Activated CD4-positive, alpha-beta T cell treated with anti-CD3 and anti-CD28 coated beads, Interleukin-2, amount 10 ng/mL, durations not matched to agents 24 days and 14 days (primary cell): ENCODE data around the gene EIPR1. TPM values are rescaled to one million over a fixed set of nuclear protein-coding genes. Genes with fewer than 3 reads are reported as not detected.
"Not testable (repeated sequence)": the region's sequence is repeated elsewhere in the genome, so short reads cannot be mapped to it uniquely, and the experiment has no call there.

Experiments used
- DNase-seq: peaks from one replicate; pipeline ENCODE4 v3.0.0; 2022
- H3K27ac Mint-ChIP-seq: one replicate; pipeline ENCODE4 v1.8.0; 2022; ENCODE audit warnings: mild to moderate bottlenecking, mixed read lengths
- H3K27me3 Mint-ChIP-seq: one replicate; pipeline ENCODE4 v1.8.0; 2022; ENCODE audit warnings: mixed read lengths
- H3K36me3 Mint-ChIP-seq: one replicate; pipeline ENCODE4 v1.8.0; 2022; ENCODE audit warnings: low read depth, mild to moderate bottlenecking, mixed read lengths
- H3K4me1 Mint-ChIP-seq: one replicate; pipeline ENCODE4 v1.8.0; 2021; ENCODE audit warnings: mixed read lengths
- H3K4me3 Mint-ChIP-seq: one replicate; pipeline ENCODE4 v1.8.0; 2022; ENCODE audit warnings: mild to moderate bottlenecking, moderate library complexity, mixed read lengths
- H3K9me3 Mint-ChIP-seq: one replicate; pipeline ENCODE4 v1.8.0; 2021; ENCODE audit warnings: mixed read lengths
- intact Hi-C: fragments of 100-400 bp; cut with micrococcal nuclease; formaldehyde crosslinking; loops from one replicate; pipeline ENCODE4 v1.15.1; 2023
- total RNA-seq: library from RNA; stranded (reverse); gene quantifications from 2 replicates; pipeline ENCODE4 v1.2.3, GENCODE V29; 2022

EIPR1 gene
- total RNA-seq, 1 donor from 2014 or later, result 52.1 TPM

GRCh38 chr2:3361518-3362389 lies 15.9 kb downstream of the EIPR1 start:
- no peaks in the 10 kb centered on the region for H3K9me3 Mint-ChIP-seq
- intact Hi-C loops, result no loop called here
- H3K27me3 Mint-ChIP-seq, result no peaks in the 10 kb centered on the region
- no peaks in the 10 kb centered on the region for H3K36me3 Mint-ChIP-seq
- H3K27ac Mint-ChIP-seq, result peak overlapping the region; percentile 17
- no peak for DNase-seq
- no peak overlapping the region for H3K4me3 Mint-ChIP-seq
- H3K4me1 Mint-ChIP-seq, result peaks cover 26% of the 10 kb centered on the region

- H3K27ac Mint-ChIP-seq, result no peak overlapping the region
- DNase-seq, result no peak
- H3K27me3 Mint-ChIP-seq, result no peaks in the 10 kb centered on the region
- peaks cover 19% of the 10 kb centered on the region for H3K36me3 Mint-ChIP-seq
- peaks cover 5% of the 10 kb centered on the region for H3K9me3 Mint-ChIP-seq
- H3K4me3 Mint-ChIP-seq, result no peak overlapping the region
- peaks cover 23% of the 10 kb centered on the region for H3K4me1 Mint-ChIP-seq
- intact Hi-C loops, result no loop called here
Measured at GRCh38 chr2:3357926-3358325, 19.7 kb downstream of the EIPR1 start.

- H3K9me3 Mint-ChIP-seq, intact Hi-C loops, H3K27me3 Mint-ChIP-seq, DNase-seq, H3K4me3 Mint-ChIP-seq, H3K27ac Mint-ChIP-seq: not testable (repeated sequence)
- peaks cover 19% of the 10 kb centered on the region for H3K4me1 Mint-ChIP-seq
- peaks cover 23% of the 10 kb centered on the region for H3K36me3 Mint-ChIP-seq
Measured at GRCh38 chr2:3357446-3357845, 20.2 kb downstream of the EIPR1 start.

- peaks cover 9% of the 10 kb centered on the region for H3K9me3 Mint-ChIP-seq
- no peak overlapping the region for H3K27ac Mint-ChIP-seq
- H3K4me1 Mint-ChIP-seq, result peaks cover 15% of the 10 kb centered on the region
- intact Hi-C loops, result no loop called here
- no peak overlapping the region for H3K4me3 Mint-ChIP-seq
- no peaks in the 10 kb centered on the region for H3K27me3 Mint-ChIP-seq
- DNase-seq, result no peak
- H3K36me3 Mint-ChIP-seq, result peaks cover 27% of the 10 kb centered on the region
Measured at GRCh38 chr2:3356799-3357198, 20.8 kb downstream of the EIPR1 start.

- H3K27me3 Mint-ChIP-seq, result no peaks in the 10 kb centered on the region
- peaks cover 35% of the 10 kb centered on the region for H3K36me3 Mint-ChIP-seq
- H3K4me1 Mint-ChIP-seq, result peaks cover 10% of the 10 kb centered on the region
- no peak overlapping the region for H3K4me3 Mint-ChIP-seq
- DNase-seq, result no peak
- intact Hi-C loops, result no loop called here
- H3K27ac Mint-ChIP-seq, result no peak overlapping the region
- H3K9me3 Mint-ChIP-seq, result peaks cover 9% of the 10 kb centered on the region
Measured at GRCh38 chr2:3355951-3356569, 21.6 kb downstream of the EIPR1 start.

- Mint-ChIP-seq H3K9me3 (peaks cover 16% of the 10 kb centered on the region), H3K27ac (no peak overlapping the region), H3K4me1 (peaks cover 10% of the 10 kb centered on the region), H3K27me3 (no peaks in the 10 kb centered on the region), H3K4me3 (no peak overlapping the region), H3K36me3 (peaks cover 44% of the 10 kb centered on the region)
- intact Hi-C loops, result no loop called here
- no peak for DNase-seq
Measured at GRCh38 chr2:3354986-3355385, 22.6 kb downstream of the EIPR1 start.

- intact Hi-C loops, result no loop called here
- peaks cover 16% of the 10 kb centered on the region for H3K9me3 Mint-ChIP-seq
- no peak overlapping the region for H3K4me3 Mint-ChIP-seq
- no peaks in the 10 kb centered on the region for H3K27me3 Mint-ChIP-seq
- no peaks in the 10 kb centered on the region for H3K4me1 Mint-ChIP-seq
- DNase-seq, result no peak
- H3K36me3 Mint-ChIP-seq, result peaks cover 62% of the 10 kb centered on the region
- H3K27ac Mint-ChIP-seq, result no peak overlapping the region
Measured at GRCh38 chr2:3349211-3349693, 28.4 kb downstream of the EIPR1 start.

- DNase-seq, result no peak
- Mint-ChIP-seq H3K4me3 (no peak overlapping the region), H3K27ac (no peak overlapping the region)
Measured at GRCh38 chr2:3348767-3349166, 28.9 kb downstream of the EIPR1 start.

GRCh38 chr2:3345621-3346020 lies 32.0 kb downstream of the EIPR1 start:
- peaks cover 4% of the 10 kb centered on the region for H3K4me1 Mint-ChIP-seq
- intact Hi-C loops, result no loop called here
- no peak overlapping the region for H3K27ac Mint-ChIP-seq
- H3K27me3 Mint-ChIP-seq, result no peaks in the 10 kb centered on the region
- H3K9me3 Mint-ChIP-seq, result peaks cover 6% of the 10 kb centered on the region
- no peak overlapping the region for H3K4me3 Mint-ChIP-seq
- DNase-seq, result no peak
- H3K36me3 Mint-ChIP-seq, result peaks cover 35% of the 10 kb centered on the region

More at GRCh38 chr2:3348767-3349166, 28.9 kb downstream of the EIPR1 start:
- H3K27me3 Mint-ChIP-seq, result no peaks in the 10 kb centered on the region
- no peaks in the 10 kb centered on the region for H3K4me1 Mint-ChIP-seq
- peaks cover 57% of the 10 kb centered on the region for H3K36me3 Mint-ChIP-seq
- H3K9me3 Mint-ChIP-seq, result peaks cover 13% of the 10 kb centered on the region
- intact Hi-C loops, result no loop called here

- Mint-ChIP-seq H3K36me3 (peaks cover 30% of the 10 kb centered on the region), H3K4me3 (no peak overlapping the region), H3K4me1 (peaks cover 4% of the 10 kb centered on the region), H3K9me3 (no peaks in the 10 kb centered on the region), H3K27me3 (no peaks in the 10 kb centered on the region), H3K27ac (no peak overlapping the region)
- no peak for DNase-seq
- intact Hi-C loops, result no loop called here
Measured at GRCh38 chr2:3344897-3345296, 32.7 kb downstream of the EIPR1 start.

- intact Hi-C loops, result no loop called here
- Mint-ChIP-seq H3K4me3 (no peak overlapping the region), H3K4me1 (peaks cover 4% of the 10 kb centered on the region), H3K27ac (no peak overlapping the region), H3K36me3 (peaks cover 24% of the 10 kb centered on the region), H3K9me3 (no peaks in the 10 kb centered on the region), H3K27me3 (no peaks in the 10 kb centered on the region)
- no peak for DNase-seq
Measured at GRCh38 chr2:3343012-3343411, 34.6 kb downstream of the EIPR1 start.

- H3K36me3 Mint-ChIP-seq, result peaks cover 23% of the 10 kb centered on the region
Measured at GRCh38 chr2:3342324-3342723, 35.3 kb downstream of the EIPR1 start.

GRCh38 chr2:3341336-3341735 lies 36.3 kb downstream of the EIPR1 start:
- intact Hi-C loops, result no loop called here
- no peak for DNase-seq
- no peaks in the 10 kb centered on the region for H3K9me3 Mint-ChIP-seq
- H3K27me3 Mint-ChIP-seq, result no peaks in the 10 kb centered on the region
- H3K4me3 Mint-ChIP-seq, result no peak overlapping the region
- no peak overlapping the region for H3K27ac Mint-ChIP-seq
- peaks cover 19% of the 10 kb centered on the region for H3K36me3 Mint-ChIP-seq
- peaks cover 4% of the 10 kb centered on the region for H3K4me1 Mint-ChIP-seq

More at GRCh38 chr2:3342324-3342723, 35.3 kb downstream of the EIPR1 start:
- no peak overlapping the region for H3K27ac Mint-ChIP-seq
- H3K9me3 Mint-ChIP-seq, result no peaks in the 10 kb centered on the region
- intact Hi-C loops, result no loop called here
- no peak for DNase-seq
- H3K4me1 Mint-ChIP-seq, result peaks cover 4% of the 10 kb centered on the region
- H3K4me3 Mint-ChIP-seq, result no peak overlapping the region
- no peaks in the 10 kb centered on the region for H3K27me3 Mint-ChIP-seq

- intact Hi-C loops, result no loop called here
- H3K4me1 Mint-ChIP-seq, result peaks cover 4% of the 10 kb centered on the region
- no peak for DNase-seq
- no peak overlapping the region for H3K27ac Mint-ChIP-seq
- H3K36me3 Mint-ChIP-seq, result peaks cover 26% of the 10 kb centered on the region
- H3K4me3 Mint-ChIP-seq, result no peak overlapping the region
- H3K9me3 Mint-ChIP-seq, result no peaks in the 10 kb centered on the region
- no peaks in the 10 kb centered on the region for H3K27me3 Mint-ChIP-seq
Measured at GRCh38 chr2:3340144-3340543, 37.5 kb downstream of the EIPR1 start.
